K562 (cell line): ENCODE measurements around the gene AGA. TPM values are rescaled to one million over a fixed set of nuclear protein-coding genes. Genes with fewer than 3 reads are reported as not detected.
A peak's percentile ranks its signal among the peaks of the same experiment; 100 is the strongest.

Experiments
- BHLHE40 ChIP-seq: IDR thresholded peaks from 2 replicates; pipeline ENCODE4 v1.6.1; 2011; ENCODE audit warnings: low read length, improper control_type of control experiment
- CREM ChIP-seq: IDR thresholded peaks from 2 replicates; pipeline ENCODE4 v1.6.1; 2014; ENCODE audit warnings: antibody characterized with exemption, low read depth
- ERF ChIP-seq: fragments of 450-650 bp; formaldehyde crosslinking; IDR thresholded peaks from 2 replicates; pipeline ENCODE4 v1.4.0; 2020; ENCODE audit warnings: mild to moderate bottlenecking, mixed read lengths
- FIP1L1 ChIP-seq: fragments of 200-400 bp; formaldehyde crosslinking; IDR thresholded peaks from 2 replicates; pipeline ENCODE4 v1.6.1; 2018; ENCODE audit warnings: mild to moderate bottlenecking, low read depth, low read length; ENCODE audit not compliant: poor library complexity, severe bottlenecking
- GABPB1 ChIP-seq: sonication (generic); formaldehyde crosslinking; IDR thresholded peaks from 2 replicates; pipeline ENCODE4 v1.8.0; 2022; ENCODE audit warnings: mild to moderate bottlenecking, missing genetic modification reagents
- HLTF ChIP-seq: fragments of 450-650 bp; IDR thresholded peaks from 2 replicates; pipeline ENCODE4 v1.6.1; 2016
- HNRNPLL ChIP-seq: fragments of 200-400 bp; formaldehyde crosslinking; IDR thresholded peaks from 2 replicates; pipeline ENCODE4 v1.6.1; 2017; ENCODE audit warnings: low read length, low read depth, mild to moderate bottlenecking; ENCODE audit not compliant: poor library complexity, severe bottlenecking
- IRF2 ChIP-seq: sonication (generic); formaldehyde crosslinking; IDR thresholded peaks from 2 replicates; pipeline ENCODE4 v1.8.1; 2022; ENCODE audit warnings: mild to moderate bottlenecking, missing genetic modification reagents
- KAT2B ChIP-seq: IDR thresholded peaks from one replicate; pipeline ENCODE4 v1.6.1; 2012; ENCODE audit warnings: low read depth, mild to moderate bottlenecking, control low read depth, inconsistent platforms, low read length, moderate library complexity
- PTTG1 ChIP-seq: fragments of 450-650 bp; IDR thresholded peaks from 2 replicates; pipeline ENCODE4 v1.6.1; 2016; ENCODE audit warnings: low read depth, mild to moderate bottlenecking, missing genetic modification characterization, missing compliant biosample characterization
- RAD51 ChIP-seq: fragments of 450-650 bp; IDR thresholded peaks from 2 replicates; pipeline ENCODE4 v1.7.1; 2016; ENCODE audit warnings: low read depth, mild to moderate bottlenecking, borderline replicate concordance
- RB1 ChIP-seq: fragments of 450-650 bp; IDR thresholded peaks from 2 replicates; pipeline ENCODE4 v1.6.1; 2017; ENCODE audit warnings: low read depth, mild to moderate bottlenecking
- SMARCB1 ChIP-seq: IDR thresholded peaks from 2 replicates; pipeline ENCODE4 v1.6.1; 2011; ENCODE audit warnings: improper control_type of control experiment, low read depth; ENCODE audit not compliant: insufficient read length
- SP1 ChIP-seq: sonication (generic); formaldehyde crosslinking; IDR thresholded peaks from 2 replicates; pipeline ENCODE4 v1.8.1; 2022; ENCODE audit warnings: mild to moderate bottlenecking, missing genetic modification reagents
- STAT5A ChIP-seq: IDR thresholded peaks from 2 replicates; pipeline ENCODE4 v1.6.1; 2012; ENCODE audit warnings: low read length, inconsistent platforms, borderline replicate concordance
- TAF9B ChIP-seq: fragments of 450-650 bp; IDR thresholded peaks from 2 replicates; pipeline ENCODE4 v1.6.1; 2018; ENCODE audit warnings: mild to moderate bottlenecking; ENCODE audit not compliant: partially characterized antibody
- TOE1 ChIP-seq, 2 experiments: fragments of 450-650 bp in 1 of 2; sonication (generic) in 1 of 2; formaldehyde crosslinking in 1 of 2; IDR thresholded peaks; 2 replicates each; pipeline versions ENCODE4 v1.7.1 to v1.8.0; 2016 to 2022; ENCODE audit warnings: borderline replicate concordance in 2 of 2, mild to moderate bottlenecking in 2 of 2, antibody characterized with exemption in 1 of 2, inconsistent platforms in 1 of 2, low read depth in 1 of 2, missing genetic modification reagents in 1 of 2, moderate library complexity in 1 of 2
- ZFX ChIP-seq: sonication (generic); formaldehyde crosslinking; IDR thresholded peaks from 2 replicates; pipeline ENCODE4 v1.8.0; 2022; ENCODE audit warnings: mild to moderate bottlenecking, missing genetic modification reagents, moderate library complexity
- ZKSCAN8 ChIP-seq: fragments of 200-800 bp; sonication (Bioruptor generic); IDR thresholded peaks from 2 replicates; pipeline ENCODE4 v1.6.1; 2016; ENCODE audit warnings: missing genetic modification characterization, missing compliant biosample characterization
- ZNF133 ChIP-seq: fragments of 250-450 bp; sonication (Bioruptor Pico); IDR thresholded peaks from 2 replicates; pipeline ENCODE4 v1.4.0; 2020; ENCODE audit warnings: mild to moderate bottlenecking
- ZNF699 ChIP-seq: fragments of 250-450 bp; sonication (Bioruptor Pico); IDR thresholded peaks from 2 replicates; pipeline ENCODE4 v1.8.0; 2021; ENCODE audit warnings: mild to moderate bottlenecking, moderate library complexity; ENCODE audit not compliant: insufficient replicate concordance
- ZNF780A ChIP-seq: fragments of 250-450 bp; sonication (Bioruptor Pico); IDR thresholded peaks from 2 replicates; pipeline ENCODE4 v1.5.0; 2021; ENCODE audit warnings: mild to moderate bottlenecking
- ZNF785 ChIP-seq: fragments of 250-450 bp; sonication (Bioruptor Pico); IDR thresholded peaks from 2 replicates; pipeline ENCODE4 v1.4.0; 2020; ENCODE audit warnings: mild to moderate bottlenecking
- polyA plus RNA-seq, 8 experiments: library from polyadenylated mRNA; depleted of rRNA in 4 of 8; stranded (reverse) in 5 of 8; unstranded in 3 of 8; fragments of >200 nt; fragmentation: Nextera tagmentation in 2 of 8; fragmentation: Illumina TruSeq in 1 of 8; extraction: Ambion mirVana in 2 of 8; extraction: Trizol in 1 of 8; gene quantifications; 2 replicates each; pipeline versions ENCODE4 v1.2.1 to v1.2.3, GENCODE V29; 2011 to 2014; ENCODE audit warnings: inconsistent platforms in 1 of 8, missing spikeins in 1 of 8
- total RNA-seq, 7 experiments: library from RNA; depleted of rRNA in 6 of 7; stranded (reverse); fragments of >200 nt in 6 of 7; fragmentation: Illumina TruSeq in 2 of 7; extraction: Trizol in 2 of 7; gene quantifications; 2 replicates each; pipeline versions ENCODE4 v1.2.1 to v1.2.3, GENCODE V29; 2011 to 2021; ENCODE audit warnings: low replicate concordance in 1 of 7
- TF ChIP-seq, protein P1 (sequence below): sonication (generic); formaldehyde crosslinking; IDR thresholded peaks from 2 replicates; pipeline ENCODE4 v1.8.0; 2022; ENCODE audit warnings: missing genetic modification reagents, mild to moderate bottlenecking, borderline replicate concordance
- TF ChIP-seq, protein P2 (sequence below), 2 experiments: fragments of 450-650 bp in 1 of 2; sonication (generic) in 1 of 2; formaldehyde crosslinking; conservative IDR thresholded peaks; 2 replicates each; pipeline versions ENCODE4 v1.4.0 to v1.8.1; 2020 to 2022; ENCODE audit warnings: mild to moderate bottlenecking in 1 of 2, missing genetic modification reagents in 1 of 2

AGA gene
- total and polyA plus RNA-seq, 9 of the 15 experiments (the other 6 are each of a cell fraction or from before 2014, with no cell fraction given) = 8.5 to 25.0 (median 12.6) TPM

DNA sequence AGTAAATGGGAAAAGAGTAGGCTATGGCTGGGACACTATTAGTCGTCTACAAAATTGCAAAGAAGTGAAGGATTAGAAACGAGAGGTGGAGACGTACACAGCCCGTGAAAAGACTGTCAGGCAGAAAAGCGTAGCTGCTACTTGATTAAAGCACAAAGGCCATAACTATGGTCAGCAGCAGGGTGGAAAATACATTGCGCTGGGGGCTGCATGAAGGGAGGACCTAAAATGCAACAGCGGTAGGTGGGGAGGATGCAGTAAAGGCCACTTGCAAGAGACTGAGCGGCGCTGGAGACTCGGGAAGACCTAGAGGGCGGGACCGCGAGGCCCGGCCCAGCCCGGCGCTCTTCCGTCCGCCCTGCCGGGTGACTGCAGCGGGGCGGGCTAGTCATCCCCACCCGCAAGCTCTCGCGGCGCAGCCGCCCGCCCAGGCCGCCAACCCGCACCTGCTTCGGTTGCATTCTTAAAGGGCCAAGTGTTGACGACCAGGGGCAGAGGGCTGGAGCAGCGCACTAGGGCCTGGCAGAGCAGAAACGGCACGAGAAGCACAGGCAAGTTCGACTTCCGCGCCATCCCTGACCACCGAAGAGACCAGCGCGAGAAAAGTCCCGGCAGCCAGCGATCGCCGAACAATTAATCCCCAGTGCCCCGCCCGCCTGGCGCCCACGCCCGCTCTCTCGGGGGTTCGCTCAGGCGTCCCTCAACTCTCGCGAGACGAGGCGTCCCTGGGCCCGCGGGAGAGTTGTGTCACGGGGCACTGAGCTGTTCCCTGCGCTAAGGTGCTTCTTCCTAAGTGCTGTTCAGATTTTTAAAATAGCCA lies at the start of gene AGA (continued):
- TF ChIP-seq FIP1L1 = peak; percentile 92
- no peak for TF ChIP-seq ZKSCAN8 (CRISPR knock-in tag)
- TF ChIP-seq HNRNPLL = peak; percentile 54
- no peak for TF ChIP-seq ZNF785 (CRISPR knock-in tag)
- no peak; the same call in 1 of the 2 replicates for TF ChIP-seq GABPB1
- peak; percentile 36; the same call in 1 of the 2 replicates for TF ChIP-seq CREM
- TF ChIP-seq KAT2B = no peak
- peak; percentile 61 for TF ChIP-seq BHLHE40
- no peak for TF ChIP-seq STAT5A
- TF ChIP-seq SP1 = 0 out of 2 replicates have a peak, but pooled peaks have one; percentile 50
- TF ChIP-seq TAF9B = peak; percentile 78
- TF ChIP-seq, protein P1, sequence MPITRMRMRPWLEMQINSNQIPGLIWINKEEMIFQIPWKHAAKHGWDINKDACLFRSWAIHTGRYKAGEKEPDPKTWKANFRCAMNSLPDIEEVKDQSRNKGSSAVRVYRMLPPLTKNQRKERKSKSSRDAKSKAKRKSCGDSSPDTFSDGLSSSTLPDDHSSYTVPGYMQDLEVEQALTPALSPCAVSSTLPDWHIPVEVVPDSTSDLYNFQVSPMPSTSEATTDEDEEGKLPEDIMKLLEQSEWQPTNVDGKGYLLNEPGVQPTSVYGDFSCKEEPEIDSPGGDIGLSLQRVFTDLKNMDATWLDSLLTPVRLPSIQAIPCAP = no peak
- TF ChIP-seq ZNF133 (CRISPR knock-in tag) = no peak
- peak; percentile 57; the same call in 1 of the 2 replicates for TF ChIP-seq RAD51
- TF ChIP-seq HLTF = 0 out of 2 replicates have a peak, but pooled peaks have one; percentile 33
- TF ChIP-seq PTTG1 (tag) = no peak
- TF ChIP-seq SMARCB1 = no peak
- peak; percentile 91 for TF ChIP-seq RB1
- no peak for TF ChIP-seq ERF
- no peak for TF ChIP-seq ZNF780A (CRISPR knock-in tag)
- peak; percentile 73; the same call in 1 of the 2 replicates for TF ChIP-seq TOE1 (IDR thresholded peaks at IDR 0.05; ENCODE audit: borderline replicate concordance)
- TF ChIP-seq TOE1 (CRISPR knock-in tag; IDR thresholded peaks at IDR 0.05; ENCODE audit: borderline replicate concordance, low read depth) = no peak
- TF ChIP-seq, protein P2, sequence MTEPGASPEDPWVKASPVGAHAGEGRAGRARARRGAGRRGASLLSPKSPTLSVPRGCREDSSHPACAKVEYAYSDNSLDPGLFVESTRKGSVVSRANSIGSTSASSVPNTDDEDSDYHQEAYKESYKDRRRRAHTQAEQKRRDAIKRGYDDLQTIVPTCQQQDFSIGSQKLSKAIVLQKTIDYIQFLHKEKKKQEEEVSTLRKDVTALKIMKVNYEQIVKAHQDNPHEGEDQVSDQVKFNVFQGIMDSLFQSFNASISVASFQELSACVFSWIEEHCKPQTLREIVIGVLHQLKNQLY (CRISPR knock-in tag; conservative IDR thresholded peaks at IDR 0.05) = no peak
- TF ChIP-seq IRF2 (CRISPR knock-in tag) = no peak
- TF ChIP-seq ZNF699 (CRISPR knock-in tag) = no peak
- TF ChIP-seq ZFX (CRISPR knock-in tag) = peak; percentile 94
